WTC11 (cell line): ENCODE results near the gene CRCP. TPM values are rescaled to one million over a fixed set of nuclear protein-coding genes. Genes with fewer than 3 reads are reported as not detected.

Experiments used
- ATAC-seq: fragments of 200-7000 bp; cut with Tn5 transposase; 2 replicates; pipeline ENCODE4 v1.10.0; 2021; ENCODE audit warnings: mild to moderate bottlenecking, moderate library complexity
- CTCF ChIA-PET: fragments of 300-600 bp; sonication (Branson Sonifier 250); formaldehyde crosslinking; loops from one replicate; lab custom pipeline; 2021; ENCODE audit warnings: antibody characterized with exemption; lab: Charles Lee
- POLR2A ChIA-PET: fragments of 350-600 bp; sonication (Branson Sonifier 250); formaldehyde crosslinking; loops from one replicate; lab custom pipeline; 2021; ENCODE audit warnings: antibody characterized with exemption; lab: Charles Lee
- DNase-seq: peaks from one replicate; pipeline ENCODE4 v3.0.0; 2021; ENCODE audit warnings: low spot score
- H3K27ac Mint-ChIP-seq: 2 replicates; pipeline ENCODE4 v1.8.0; 2021; ENCODE audit warnings: mixed read lengths
- H3K27me3 Mint-ChIP-seq: 2 replicates; pipeline ENCODE4 v1.8.0; 2021; ENCODE audit warnings: low read depth, mild to moderate bottlenecking, moderate library complexity, mixed read lengths
- H3K36me3 Mint-ChIP-seq: 2 replicates; pipeline ENCODE4 v1.8.0; 2021; ENCODE audit warnings: mixed read lengths
- H3K4me1 Mint-ChIP-seq: 2 replicates; pipeline ENCODE4 v1.8.0; 2022; ENCODE audit warnings: mixed read lengths
- H3K4me3 Mint-ChIP-seq: 2 replicates; pipeline ENCODE4 v1.8.0; 2021; ENCODE audit warnings: mild to moderate bottlenecking, moderate library complexity, mixed read lengths
- H3K9me3 Mint-ChIP-seq: 2 replicates; pipeline ENCODE4 v1.8.0; 2021; ENCODE audit warnings: mixed read lengths
- AFF4 ChIP-seq: sonication (generic); formaldehyde crosslinking; IDR thresholded peaks from 2 replicates; pipeline ENCODE4 v1.8.1; 2023; ENCODE audit warnings: mild to moderate bottlenecking, missing genetic modification reagents, borderline replicate concordance
- ATF6 ChIP-seq: sonication (generic); formaldehyde crosslinking; IDR thresholded peaks from 2 replicates; pipeline ENCODE4 v1.8.1; 2023; ENCODE audit warnings: mild to moderate bottlenecking, missing genetic modification reagents
- FOXJ3 ChIP-seq: sonication (generic); formaldehyde crosslinking; IDR thresholded peaks from 2 replicates; pipeline ENCODE4 v1.9.0; 2021; ENCODE audit warnings: missing genetic modification reagents, mild to moderate bottlenecking, borderline replicate concordance
- GABPB1 ChIP-seq: sonication (generic); formaldehyde crosslinking; IDR thresholded peaks from 2 replicates; pipeline ENCODE4 v1.8.1; 2023; ENCODE audit warnings: mild to moderate bottlenecking, missing genetic modification reagents
- JAZF1 ChIP-seq: fragments of 250-450 bp; sonication (Bioruptor Pico); IDR thresholded peaks from 2 replicates; pipeline ENCODE4 v1.9.0; 2021; ENCODE audit warnings: moderate library complexity, mild to moderate bottlenecking, inconsistent platforms
- JUN ChIP-seq: sonication (generic); formaldehyde crosslinking; IDR thresholded peaks from 2 replicates; pipeline ENCODE4 v1.8.0; 2023; ENCODE audit warnings: mild to moderate bottlenecking, missing genetic modification reagents
- MYBL2 ChIP-seq: sonication (generic); formaldehyde crosslinking; IDR thresholded peaks from 2 replicates; pipeline ENCODE4 v1.8.1; 2023; ENCODE audit warnings: mild to moderate bottlenecking, moderate library complexity, missing genetic modification reagents
- NFATC4 ChIP-seq: fragments of 250-450 bp; sonication (Bioruptor Pico); IDR thresholded peaks from 2 replicates; pipeline ENCODE4 v1.9.0; 2021; ENCODE audit warnings: mild to moderate bottlenecking
- NR1H2 ChIP-seq: sonication (generic); formaldehyde crosslinking; IDR thresholded peaks from 2 replicates; pipeline ENCODE4 v1.9.0; 2021; ENCODE audit warnings: mild to moderate bottlenecking, moderate library complexity, missing genetic modification reagents
- SOX15 ChIP-seq: fragments of 250-450 bp; sonication (Bioruptor Pico); IDR thresholded peaks from 2 replicates; pipeline ENCODE4 v1.9.0; 2021; ENCODE audit warnings: mild to moderate bottlenecking
- ZNF121 ChIP-seq: sonication (generic); formaldehyde crosslinking; IDR thresholded peaks from 2 replicates; pipeline ENCODE4 v1.8.0; 2023; ENCODE audit warnings: missing genetic modification reagents
- ZNF232 ChIP-seq: sonication (generic); formaldehyde crosslinking; IDR thresholded peaks from 2 replicates; pipeline ENCODE4 v1.8.0; 2022; ENCODE audit warnings: mild to moderate bottlenecking, missing genetic modification reagents
- ZNF317 ChIP-seq: sonication (generic); formaldehyde crosslinking; IDR thresholded peaks from 2 replicates; pipeline ENCODE4 v1.8.1; 2023; ENCODE audit warnings: low read depth, mild to moderate bottlenecking, moderate library complexity, missing genetic modification reagents, borderline replicate concordance
- total RNA-seq: library from RNA; stranded (reverse); gene quantifications from 3 replicates; pipeline ENCODE4 v1.2.3, GENCODE V29; 2021
- TF ChIP-seq, protein P1 (sequence below): fragments of 250-450 bp; sonication (Bioruptor Pico); IDR thresholded peaks from 2 replicates; pipeline ENCODE4 v1.9.0; 2021; ENCODE audit warnings: mild to moderate bottlenecking
- TF ChIP-seq, protein P2 (sequence below): sonication (generic); formaldehyde crosslinking; IDR thresholded peaks from 2 replicates; pipeline ENCODE4 v1.8.0; 2022; ENCODE audit warnings: missing genetic modification reagents
- TF ChIP-seq, protein P3 (sequence below): fragments of 250-450 bp; sonication (Bioruptor Pico); IDR thresholded peaks from 2 replicates; pipeline ENCODE4 v1.9.0; 2021; ENCODE audit warnings: mild to moderate bottlenecking

The CRCP gene
- total RNA-seq, 1 experiment from 2014 or later: 23.3 TPM

DNA sequence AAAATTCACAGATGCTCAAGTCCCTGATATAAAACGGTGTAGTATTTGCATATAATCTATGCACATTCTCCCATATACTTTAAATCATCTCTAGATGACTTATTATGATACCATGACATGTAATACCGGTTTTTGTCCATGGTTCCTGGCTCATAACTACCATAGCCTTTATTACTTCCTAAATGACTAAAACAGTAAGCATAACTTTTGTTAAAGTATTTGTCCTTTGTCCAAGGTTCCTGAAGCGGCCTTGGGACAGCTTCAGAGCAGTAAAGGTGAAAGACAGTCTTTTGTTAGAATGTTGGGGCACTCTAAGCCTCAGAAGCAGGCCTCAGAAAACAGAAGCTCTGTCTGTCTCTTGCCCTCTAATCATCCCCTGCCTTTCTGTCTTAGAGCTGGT is 4.0 kb downstream of the CRCP start:
- DNase-seq: no peak
- Mint-ChIP-seq H3K27ac (no peak overlapping the region), H3K27me3 (no peaks in the 10 kb centered on the region), H3K36me3 (no peaks in the 10 kb centered on the region), H3K9me3 (no peaks in the 10 kb centered on the region), H3K4me1 (peaks cover 16% of the 10 kb centered on the region), H3K4me3 (no peak overlapping the region)
- ChIA-PET POLR2A (no interaction called here), CTCF (no interaction called here)
- no peak for ATAC-seq
- no peak for TF ChIP-seq GABPB1 (CRISPR knock-in tag)
- TF ChIP-seq, protein P1, sequence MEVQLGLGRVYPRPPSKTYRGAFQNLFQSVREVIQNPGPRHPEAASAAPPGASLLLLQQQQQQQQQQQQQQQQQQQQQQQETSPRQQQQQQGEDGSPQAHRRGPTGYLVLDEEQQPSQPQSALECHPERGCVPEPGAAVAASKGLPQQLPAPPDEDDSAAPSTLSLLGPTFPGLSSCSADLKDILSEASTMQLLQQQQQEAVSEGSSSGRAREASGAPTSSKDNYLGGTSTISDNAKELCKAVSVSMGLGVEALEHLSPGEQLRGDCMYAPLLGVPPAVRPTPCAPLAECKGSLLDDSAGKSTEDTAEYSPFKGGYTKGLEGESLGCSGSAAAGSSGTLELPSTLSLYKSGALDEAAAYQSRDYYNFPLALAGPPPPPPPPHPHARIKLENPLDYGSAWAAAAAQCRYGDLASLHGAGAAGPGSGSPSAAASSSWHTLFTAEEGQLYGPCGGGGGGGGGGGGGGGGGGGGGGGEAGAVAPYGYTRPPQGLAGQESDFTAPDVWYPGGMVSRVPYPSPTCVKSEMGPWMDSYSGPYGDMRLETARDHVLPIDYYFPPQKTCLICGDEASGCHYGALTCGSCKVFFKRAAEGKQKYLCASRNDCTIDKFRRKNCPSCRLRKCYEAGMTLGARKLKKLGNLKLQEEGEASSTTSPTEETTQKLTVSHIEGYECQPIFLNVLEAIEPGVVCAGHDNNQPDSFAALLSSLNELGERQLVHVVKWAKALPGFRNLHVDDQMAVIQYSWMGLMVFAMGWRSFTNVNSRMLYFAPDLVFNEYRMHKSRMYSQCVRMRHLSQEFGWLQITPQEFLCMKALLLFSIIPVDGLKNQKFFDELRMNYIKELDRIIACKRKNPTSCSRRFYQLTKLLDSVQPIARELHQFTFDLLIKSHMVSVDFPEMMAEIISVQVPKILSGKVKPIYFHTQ (CRISPR knock-in tag): no peak
- no peak for TF ChIP-seq SOX15 (CRISPR knock-in tag)
- TF ChIP-seq JUN: no peak
- no peak for TF ChIP-seq JAZF1 (CRISPR knock-in tag)
- TF ChIP-seq FOXJ3: no peak
- no peak for TF ChIP-seq MYBL2 (CRISPR knock-in tag)

GRCh38 chr7:66119245-66119850 is 4.7 kb downstream of the CRCP start:
- ChIA-PET CTCF (no interaction called here), POLR2A (no interaction called here)
- DNase-seq (no peak), ATAC-seq (no peak)
- no peaks in the 10 kb centered on the region for H3K36me3 Mint-ChIP-seq
- peak overlapping the region; percentile 57; the same call in 1 of the 2 replicates for H3K27ac Mint-ChIP-seq
- no peaks in the 10 kb centered on the region for H3K9me3 Mint-ChIP-seq
- TF ChIP-seq GABPB1 (CRISPR knock-in tag) (peak; percentile 87), NFATC4 (CRISPR knock-in tag) (no peak), ZNF317 (CRISPR knock-in tag) (no peak)
- H3K4me3 Mint-ChIP-seq: no peak overlapping the region
- H3K27me3 Mint-ChIP-seq: no peaks in the 10 kb centered on the region
- peaks cover 17% of the 10 kb centered on the region for H3K4me1 Mint-ChIP-seq

- Mint-ChIP-seq H3K4me3 (no peak overlapping the region), H3K27me3 (no peaks in the 10 kb centered on the region), H3K36me3 (no peaks in the 10 kb centered on the region)
Observed at GRCh38 chr7:66123175-66123528, 8.5 kb downstream of the CRCP start.

More at GRCh38 chr7:66123175-66123528, 8.5 kb downstream of the CRCP start:
- no peak for ATAC-seq
- no peak for DNase-seq
- POLR2A ChIA-PET: no interaction called here
- TF ChIP-seq, protein P2, sequence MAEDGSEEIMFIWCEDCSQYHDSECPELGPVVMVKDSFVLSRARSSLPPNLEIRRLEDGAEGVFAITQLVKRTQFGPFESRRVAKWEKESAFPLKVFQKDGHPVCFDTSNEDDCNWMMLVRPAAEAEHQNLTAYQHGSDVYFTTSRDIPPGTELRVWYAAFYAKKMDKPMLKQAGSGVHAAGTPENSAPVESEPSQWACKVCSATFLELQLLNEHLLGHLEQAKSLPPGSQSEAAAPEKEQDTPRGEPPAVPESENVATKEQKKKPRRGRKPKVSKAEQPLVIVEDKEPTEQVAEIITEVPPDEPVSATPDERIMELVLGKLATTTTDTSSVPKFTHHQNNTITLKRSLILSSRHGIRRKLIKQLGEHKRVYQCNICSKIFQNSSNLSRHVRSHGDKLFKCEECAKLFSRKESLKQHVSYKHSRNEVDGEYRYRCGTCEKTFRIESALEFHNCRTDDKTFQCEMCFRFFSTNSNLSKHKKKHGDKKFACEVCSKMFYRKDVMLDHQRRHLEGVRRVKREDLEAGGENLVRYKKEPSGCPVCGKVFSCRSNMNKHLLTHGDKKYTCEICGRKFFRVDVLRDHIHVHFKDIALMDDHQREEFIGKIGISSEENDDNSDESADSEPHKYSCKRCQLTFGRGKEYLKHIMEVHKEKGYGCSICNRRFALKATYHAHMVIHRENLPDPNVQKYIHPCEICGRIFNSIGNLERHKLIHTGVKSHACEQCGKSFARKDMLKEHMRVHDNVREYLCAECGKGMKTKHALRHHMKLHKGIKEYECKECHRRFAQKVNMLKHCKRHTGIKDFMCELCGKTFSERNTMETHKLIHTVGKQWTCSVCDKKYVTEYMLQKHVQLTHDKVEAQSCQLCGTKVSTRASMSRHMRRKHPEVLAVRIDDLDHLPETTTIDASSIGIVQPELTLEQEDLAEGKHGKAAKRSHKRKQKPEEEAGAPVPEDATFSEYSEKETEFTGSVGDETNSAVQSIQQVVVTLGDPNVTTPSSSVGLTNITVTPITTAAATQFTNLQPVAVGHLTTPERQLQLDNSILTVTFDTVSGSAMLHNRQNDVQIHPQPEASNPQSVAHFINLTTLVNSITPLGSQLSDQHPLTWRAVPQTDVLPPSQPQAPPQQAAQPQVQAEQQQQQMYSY: no peak
- TF ChIP-seq, protein P3, sequence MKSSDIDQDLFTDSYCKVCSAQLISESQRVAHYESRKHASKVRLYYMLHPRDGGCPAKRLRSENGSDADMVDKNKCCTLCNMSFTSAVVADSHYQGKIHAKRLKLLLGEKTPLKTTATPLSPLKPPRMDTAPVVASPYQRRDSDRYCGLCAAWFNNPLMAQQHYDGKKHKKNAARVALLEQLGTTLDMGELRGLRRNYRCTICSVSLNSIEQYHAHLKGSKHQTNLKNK (CRISPR knock-in tag): no peak
- TF ChIP-seq ZNF232 (no peak), NR1H2 (CRISPR knock-in tag) (no peak), NFATC4 (CRISPR knock-in tag) (no peak), ZNF121 (CRISPR knock-in tag) (no peak), ATF6 (CRISPR knock-in tag) (no peak), AFF4 (CRISPR knock-in tag) (no peak)
- TF ChIP-seq, protein P1 (CRISPR knock-in tag): no peak
- TF ChIP-seq, all 79 proteins: peak for 0
- Mint-ChIP-seq H3K9me3 (no peaks in the 10 kb centered on the region), H3K4me1 (peaks cover 12% of the 10 kb centered on the region), H3K27ac (no peak overlapping the region)
- CTCF ChIA-PET: interaction anchor here (1.1 kb wide), 1 partner anchor 291 kb away, joined by 5 read pairs; no protein-coding TSS in a partner anchor
